LNCAP (cell line): ENCODE results near the gene ZBTB8OS.

Experiments
- CTCF ChIP-seq: fragments of 450-650 bp; IDR thresholded peaks from 2 replicates; pipeline ENCODE4 v1.5.1; 2017; ENCODE audit warnings: mild to moderate bottlenecking

Gene ZBTB8OS

GRCh38 chr1:32606565-32607371 is 43.6 kb downstream of the ZBTB8OS start:
- TF ChIP-seq CTCF: no peak

DNA sequence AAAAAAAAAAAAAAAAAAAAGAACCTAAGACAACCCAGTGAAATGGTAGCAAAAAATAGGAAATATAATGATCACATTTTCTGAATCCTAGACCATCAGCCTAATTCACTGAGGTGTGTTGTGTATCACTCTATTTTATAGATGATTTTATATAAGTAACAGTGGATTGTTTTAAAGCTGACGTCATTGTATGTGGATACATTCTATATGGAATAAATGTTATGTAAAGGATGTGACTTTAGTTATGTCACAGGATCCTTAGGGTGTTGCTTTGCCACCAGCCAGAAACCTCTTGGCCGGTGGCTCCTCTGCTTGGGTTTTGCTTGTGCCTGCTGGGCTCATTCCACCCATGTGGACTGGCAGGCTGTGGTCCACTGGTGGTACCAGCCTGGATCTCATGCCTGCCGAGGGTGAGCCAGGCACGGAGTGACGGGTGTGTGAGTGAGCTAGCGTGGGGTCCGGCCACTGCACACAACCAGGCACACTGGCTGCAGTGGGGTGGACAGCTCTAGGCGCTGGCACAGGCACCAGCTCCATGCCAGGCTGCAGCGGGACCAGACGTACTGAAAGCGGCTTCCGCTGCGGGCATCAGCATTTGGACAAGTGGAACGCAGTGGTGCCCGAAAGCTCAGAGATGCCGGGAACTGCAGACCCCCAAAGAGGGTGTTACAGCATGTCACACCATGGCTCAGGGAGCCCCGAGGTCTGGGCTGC is 44.5 kb downstream of the ZBTB8OS start:
- no peak for TF ChIP-seq CTCF

- TF ChIP-seq CTCF: no peak
Measured at GRCh38 chr1:32600034-32600433, 50.3 kb downstream of the ZBTB8OS start.

DNA sequence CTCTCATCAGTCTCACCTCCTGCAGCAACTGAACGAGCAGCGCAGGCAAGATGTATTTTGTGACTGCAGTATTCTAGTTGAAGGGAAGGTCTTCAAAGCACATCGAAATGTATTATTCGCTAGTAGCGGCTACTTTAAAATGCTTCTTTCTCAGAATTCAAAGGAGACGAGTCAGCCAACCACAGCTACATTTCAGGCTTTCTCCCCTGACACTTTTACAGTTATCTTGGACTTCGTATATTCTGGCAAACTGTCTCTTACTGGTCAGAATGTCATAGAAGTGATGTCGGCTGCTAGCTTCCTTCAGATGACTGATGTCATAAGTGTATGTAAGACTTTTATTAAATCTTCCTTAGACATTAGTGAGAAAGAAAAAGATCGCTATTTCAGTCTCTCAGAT is 57.4 kb downstream of the ZBTB8OS start:
- TF ChIP-seq CTCF: no peak

GRCh38 chr1:32580348-32581017 is 69.9 kb downstream of the ZBTB8OS start:
- TF ChIP-seq CTCF: no peak
